Measurements from ENCODE around the gene CNDP2.

DNA sequence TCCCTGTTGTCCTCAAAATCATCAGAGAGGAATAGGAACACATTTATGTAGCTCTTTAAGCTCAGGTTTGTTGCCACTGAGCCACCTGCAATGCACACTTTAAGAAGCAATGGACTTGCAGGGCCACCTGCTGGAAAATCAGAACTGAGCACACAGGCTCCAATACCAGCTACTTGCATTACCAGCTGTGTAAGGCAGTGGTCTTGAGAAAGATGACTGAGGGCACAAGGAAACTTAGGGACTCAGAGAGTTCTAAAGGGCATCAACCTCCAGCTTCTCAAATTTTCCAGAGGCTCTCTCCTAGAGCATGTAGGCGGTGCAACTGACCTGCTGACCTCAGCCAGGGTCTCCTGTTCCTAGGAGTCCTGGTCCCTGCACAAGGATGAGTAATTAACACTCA is 2.5 kb upstream of the CNDP2 start:
- TF ChIP-seq, protein P1, sequence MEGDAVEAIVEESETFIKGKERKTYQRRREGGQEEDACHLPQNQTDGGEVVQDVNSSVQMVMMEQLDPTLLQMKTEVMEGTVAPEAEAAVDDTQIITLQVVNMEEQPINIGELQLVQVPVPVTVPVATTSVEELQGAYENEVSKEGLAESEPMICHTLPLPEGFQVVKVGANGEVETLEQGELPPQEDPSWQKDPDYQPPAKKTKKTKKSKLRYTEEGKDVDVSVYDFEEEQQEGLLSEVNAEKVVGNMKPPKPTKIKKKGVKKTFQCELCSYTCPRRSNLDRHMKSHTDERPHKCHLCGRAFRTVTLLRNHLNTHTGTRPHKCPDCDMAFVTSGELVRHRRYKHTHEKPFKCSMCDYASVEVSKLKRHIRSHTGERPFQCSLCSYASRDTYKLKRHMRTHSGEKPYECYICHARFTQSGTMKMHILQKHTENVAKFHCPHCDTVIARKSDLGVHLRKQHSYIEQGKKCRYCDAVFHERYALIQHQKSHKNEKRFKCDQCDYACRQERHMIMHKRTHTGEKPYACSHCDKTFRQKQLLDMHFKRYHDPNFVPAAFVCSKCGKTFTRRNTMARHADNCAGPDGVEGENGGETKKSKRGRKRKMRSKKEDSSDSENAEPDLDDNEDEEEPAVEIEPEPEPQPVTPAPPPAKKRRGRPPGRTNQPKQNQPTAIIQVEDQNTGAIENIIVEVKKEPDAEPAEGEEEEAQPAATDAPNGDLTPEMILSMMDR (IDR thresholded peaks at IDR 0.05): peak; percentile 66
- TF ChIP-seq EZH2 (IDR thresholded peaks at IDR 0.05): no peak

Data from neural progenitor cell (in vitro differentiated cells).